ENCODE results near the gene KCNT2. TPM values are rescaled to one million over a fixed set of nuclear protein-coding genes. Genes with fewer than 3 reads are reported as not detected.
"Not testable (repeated sequence)": the region's sequence is repeated elsewhere in the genome, so short reads cannot be mapped to it uniquely, and the experiment has no call there.

The KCNT2 gene
- total RNA-seq, 4 donors from 2014 or later, result 6.5 to 16.6 (median 8.0) TPM

DNA sequence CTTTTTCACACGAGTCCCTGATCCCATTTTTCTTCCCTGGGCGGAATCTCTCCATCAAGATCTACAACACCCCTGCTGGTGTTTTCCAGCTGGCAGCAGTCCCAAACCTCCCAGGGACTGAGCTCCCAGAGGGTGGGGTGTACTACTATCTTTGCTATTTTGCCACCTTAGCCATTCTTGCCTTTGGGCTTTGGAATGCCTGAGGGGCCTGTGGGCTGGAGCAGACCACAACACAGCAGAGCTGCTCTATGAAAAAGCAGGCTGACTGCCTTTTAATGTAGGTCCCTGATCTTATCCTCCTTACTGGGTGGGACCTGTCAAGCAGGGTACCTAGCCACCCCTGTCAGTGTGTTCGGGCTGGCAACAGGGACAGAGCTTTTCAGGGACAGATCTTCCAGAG, 91.9 kb downstream of the KCNT2 start:
- H3K4me3 ChIP-seq, result no peak overlapping the region
- H3K27ac ChIP-seq (replicated peaks in 1 of 4), result no peak overlapping the region
- TF ChIP-seq, protein P1, sequence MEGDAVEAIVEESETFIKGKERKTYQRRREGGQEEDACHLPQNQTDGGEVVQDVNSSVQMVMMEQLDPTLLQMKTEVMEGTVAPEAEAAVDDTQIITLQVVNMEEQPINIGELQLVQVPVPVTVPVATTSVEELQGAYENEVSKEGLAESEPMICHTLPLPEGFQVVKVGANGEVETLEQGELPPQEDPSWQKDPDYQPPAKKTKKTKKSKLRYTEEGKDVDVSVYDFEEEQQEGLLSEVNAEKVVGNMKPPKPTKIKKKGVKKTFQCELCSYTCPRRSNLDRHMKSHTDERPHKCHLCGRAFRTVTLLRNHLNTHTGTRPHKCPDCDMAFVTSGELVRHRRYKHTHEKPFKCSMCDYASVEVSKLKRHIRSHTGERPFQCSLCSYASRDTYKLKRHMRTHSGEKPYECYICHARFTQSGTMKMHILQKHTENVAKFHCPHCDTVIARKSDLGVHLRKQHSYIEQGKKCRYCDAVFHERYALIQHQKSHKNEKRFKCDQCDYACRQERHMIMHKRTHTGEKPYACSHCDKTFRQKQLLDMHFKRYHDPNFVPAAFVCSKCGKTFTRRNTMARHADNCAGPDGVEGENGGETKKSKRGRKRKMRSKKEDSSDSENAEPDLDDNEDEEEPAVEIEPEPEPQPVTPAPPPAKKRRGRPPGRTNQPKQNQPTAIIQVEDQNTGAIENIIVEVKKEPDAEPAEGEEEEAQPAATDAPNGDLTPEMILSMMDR (IDR thresholded peaks at IDR 0.05), result no peak
- TF ChIP-seq POLR2AphosphoS5 (IDR thresholded peaks at IDR 0.05), result no peak
- no peak for TF ChIP-seq EP300 (IDR thresholded peaks at IDR 0.05)
- no peak for TF ChIP-seq POLR2A (IDR thresholded peaks at IDR 0.05; ENCODE audit: low read depth)
- intact Hi-C loops (cut with DNase I), result no loop called here
- no peaks in the 10 kb centered on the region for H3K36me3 ChIP-seq
- peaks cover 0 to 12% (median 0%) of the 10 kb centered on the region in 4 donors for H3K4me1 ChIP-seq
- 71% methylated on average over 3 of the region's 3 CpGs for WGBS
- no peaks in the 10 kb centered on the region for H3K27me3 ChIP-seq
- DNase-seq (ENCODE audit: extremely low spot score), result no peak
- H3K9me3 ChIP-seq, result peaks cover 0 to 4% (median 0%) of the 10 kb centered on the region in 4 donors

DNA sequence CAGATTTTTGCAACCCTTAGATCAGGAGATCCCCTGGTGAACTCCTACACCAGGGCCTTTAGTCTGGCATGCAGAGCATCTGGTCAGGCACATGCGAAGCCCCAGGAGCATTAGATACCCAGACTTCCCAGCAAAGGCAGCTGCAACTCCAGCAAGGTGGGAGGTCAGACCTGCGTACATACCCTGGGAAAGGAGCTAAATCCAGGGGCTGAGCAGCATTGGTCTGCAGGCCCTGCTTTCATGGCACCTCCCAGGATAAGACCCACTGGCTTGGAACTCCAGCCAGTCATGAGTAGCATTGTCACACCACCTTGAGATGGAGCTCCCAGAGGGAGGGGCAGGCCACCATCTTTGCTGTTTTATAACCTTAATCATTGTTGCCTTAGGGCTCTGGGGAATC, 92.3 kb downstream of the KCNT2 start:
- H3K27me3 ChIP-seq, result no peaks in the 10 kb centered on the region
- 100% methylated on average over 2 of the region's 2 CpGs for WGBS
- H3K9me3 ChIP-seq, result peaks cover 0 to 4% (median 0%) of the 10 kb centered on the region in 4 donors
- H3K36me3 ChIP-seq, result no peaks in the 10 kb centered on the region
- no peak for DNase-seq (ENCODE audit: extremely low spot score)
- TF ChIP-seq POLR2A (IDR thresholded peaks at IDR 0.05; ENCODE audit: low read depth), result no peak
- TF ChIP-seq EP300 (IDR thresholded peaks at IDR 0.05), result no peak
- no peak for TF ChIP-seq POLR2AphosphoS5 (IDR thresholded peaks at IDR 0.05)
- TF ChIP-seq, protein P1 (IDR thresholded peaks at IDR 0.05), result no peak
- H3K4me1 ChIP-seq, result peaks cover 0 to 12% (median 0%) of the 10 kb centered on the region in 4 donors
- no peak overlapping the region for H3K27ac ChIP-seq (replicated peaks in 1 of 4)
- H3K4me3 ChIP-seq, result no peak overlapping the region
- intact Hi-C loops (cut with DNase I), result no loop called here

GRCh38 chr1:196513821-196514220, 94.4 kb downstream of the KCNT2 start:
- peaks cover 0 to 4% (median 0%) of the 10 kb centered on the region in 4 donors for H3K9me3 ChIP-seq
- H3K4me3 ChIP-seq, result no peak overlapping the region
- WGBS, result 79% methylated on average over 2 of the region's 2 CpGs
- peaks cover 0 to 12% (median 0%) of the 10 kb centered on the region in 4 donors for H3K4me1 ChIP-seq
- H3K27me3 ChIP-seq, result no peaks in the 10 kb centered on the region
- H3K36me3 ChIP-seq, result no peaks in the 10 kb centered on the region
- DNase-seq (ENCODE audit: extremely low spot score), result no peak
- intact Hi-C loops (cut with DNase I), result no loop called here
- TF ChIP-seq, protein P1 (IDR thresholded peaks at IDR 0.05), result no peak
- TF ChIP-seq POLR2A (IDR thresholded peaks at IDR 0.05; ENCODE audit: low read depth) (no peak), EP300 (IDR thresholded peaks at IDR 0.05) (no peak), POLR2AphosphoS5 (IDR thresholded peaks at IDR 0.05) (no peak)
- no peak overlapping the region for H3K27ac ChIP-seq (replicated peaks in 1 of 4)

- H3K4me1 ChIP-seq, result peaks cover 0 to 12% (median 0%) of the 10 kb centered on the region in 4 donors
- intact Hi-C loops (cut with DNase I), result no loop called here
- TF ChIP-seq EP300 (IDR thresholded peaks at IDR 0.05), result no peak
- TF ChIP-seq POLR2A (IDR thresholded peaks at IDR 0.05; ENCODE audit: low read depth), result no peak
- H3K9me3 ChIP-seq, result no peaks in the 10 kb centered on the region
- 52% methylated on average over 1 of the region's 1 CpG for WGBS
- H3K4me3 ChIP-seq, result no peak overlapping the region
- H3K36me3 ChIP-seq, result no peaks in the 10 kb centered on the region
- DNase-seq (ENCODE audit: extremely low spot score), result no peak
- H3K27me3 ChIP-seq, result no peaks in the 10 kb centered on the region
- no peak overlapping the region for H3K27ac ChIP-seq (replicated peaks in 1 of 4)
Observed at GRCh38 chr1:196510451-196510850, 97.8 kb downstream of the KCNT2 start.

- DNase-seq (ENCODE audit: extremely low spot score); H3K27ac ChIP-seq (replicated peaks in 1 of 4); H3K4me1 ChIP-seq; intact Hi-C loops (cut with DNase I); H3K4me3 ChIP-seq; H3K27me3 ChIP-seq; H3K9me3 ChIP-seq; H3K36me3 ChIP-seq: not testable (repeated sequence)
- 100% methylated on average over 1 of the region's 1 CpG for WGBS
Observed at GRCh38 chr1:196504224-196504623, 104.0 kb downstream of the KCNT2 start.

GRCh38 chr1:196502437-196502836, 105.8 kb downstream of the KCNT2 start:
- H3K9me3 ChIP-seq, result no peaks in the 10 kb centered on the region
- H3K27ac ChIP-seq (replicated peaks in 1 of 4), result no peak overlapping the region
- H3K4me3 ChIP-seq, result no peak overlapping the region
- DNase-seq (ENCODE audit: extremely low spot score), result no peak
- no peak for TF ChIP-seq POLR2A (IDR thresholded peaks at IDR 0.05; ENCODE audit: low read depth)
- TF ChIP-seq POLR2AphosphoS5 (IDR thresholded peaks at IDR 0.05), result no peak
- TF ChIP-seq, protein P1 (IDR thresholded peaks at IDR 0.05), result no peak
- no peak for TF ChIP-seq EP300 (IDR thresholded peaks at IDR 0.05)
- H3K27me3 ChIP-seq, result no peaks in the 10 kb centered on the region
- WGBS, result 89% methylated on average over 2 of the region's 2 CpGs
- peaks cover 0 to 9% (median 0%) of the 10 kb centered on the region in 4 donors for H3K4me1 ChIP-seq
- intact Hi-C loops (cut with DNase I), result no loop called here
- H3K36me3 ChIP-seq, result no peaks in the 10 kb centered on the region
